Endothelial cell of umbilical vein (primary cell): ENCODE results near the gene PHF3. TPM values are rescaled to one million over a fixed set of nuclear protein-coding genes. Genes with fewer than 3 reads are reported as not detected.
"Not testable (repeated sequence)": the region's sequence is repeated elsewhere in the genome, so short reads cannot be mapped to it uniquely, and the experiment has no call there.

Experiments
- BruUV-seq: library from RNA; stranded (reverse); fragments of 400-500 nt; replicated peaks from 2 replicates; lab custom pipeline; 2021; lab: Mats Ljungman, UMichigan
- CTCF ChIA-PET: fragments of 300-600, 350-600 bp; sonication (Branson Sonifier 250); formaldehyde crosslinking; loops from one replicate; lab custom pipeline; 2021; ENCODE audit warnings: antibody characterized with exemption, inconsistent platforms; lab: Charles Lee
- POLR2A ChIA-PET: fragments of 300-600, 350-600 bp; sonication (Branson Sonifier 250); formaldehyde crosslinking; loops from one replicate; lab custom pipeline; 2021; ENCODE audit warnings: antibody characterized with exemption, inconsistent platforms; lab: Charles Lee
- DNase-seq: peaks from one replicate; pipeline ENCODE4 v3.0.0-alpha.2; 2011; ENCODE audit warnings: low read depth, low spot score
- FAIRE-seq: peaks from 2 replicates; lab custom pipeline; 2011; peaks lifted over from hg19 to GRCh38; lab: Jason Lieb, UNC
- H2AFZ ChIP-seq: 2 replicates; pipeline ENCODE4 v1.6.0; 2012; ENCODE audit warnings: low read depth, low read length, control low read depth, inconsistent platforms
- H3K27ac ChIP-seq: 2 replicates; pipeline ENCODE4 v1.5.1; 2011; ENCODE audit warnings: low read depth, mild to moderate bottlenecking, control low read depth, low read length, moderate library complexity; ENCODE audit not compliant: insufficient read depth
- H3K27me3 ChIP-seq, 2 experiments: 2 replicates each; pipeline versions ENCODE4 v1.6.0 to v1.6.1; 2011; ENCODE audit warnings: low read length in 2 of 2, mixed read lengths in 1 of 2; ENCODE audit not compliant: control insufficient read depth in 2 of 2, insufficient read depth in 2 of 2
- H3K36me3 ChIP-seq, 2 experiments: 2 replicates in 1 of 2; 3 replicates in 1 of 2; pipeline ENCODE4 v1.5.1; 2011; ENCODE audit warnings: low read length in 2 of 2, mild to moderate bottlenecking in 1 of 2, moderate library complexity in 1 of 2; ENCODE audit not compliant: control insufficient read depth in 2 of 2, insufficient read depth in 2 of 2; ENCODE audit errors: extremely low read depth in 1 of 2
- H3K4me1 ChIP-seq: 3 replicates; pipeline ENCODE4 v1.5.1; 2011; ENCODE audit warnings: mild to moderate bottlenecking, low read length; ENCODE audit not compliant: control insufficient read depth, insufficient read depth; ENCODE audit errors: extremely low read depth
- H3K4me2 ChIP-seq: 2 replicates; pipeline ENCODE4 v1.6.1; 2011; ENCODE audit warnings: low read length, control low read depth, mixed read lengths; ENCODE audit not compliant: insufficient read depth
- H3K4me3 ChIP-seq, 3 experiments: fragments of 200-600 bp in 1 of 3; sonication (generic), shearing (Covaris generic) in 1 of 3; replicated peaks in 1 of 3; 2 replicates each; pipeline ENCODE4 v1.5.1; 2011 to 2016; ENCODE audit warnings: control low read depth in 3 of 3, low read length in 3 of 3, mild to moderate bottlenecking in 2 of 3, inconsistent platforms in 1 of 3, low read depth in 1 of 3, moderate library complexity in 1 of 3; ENCODE audit not compliant: insufficient read depth in 1 of 3
- H3K79me2 ChIP-seq: 2 replicates; pipeline ENCODE4 v1.6.0; 2012; ENCODE audit warnings: low read length, inconsistent platforms; ENCODE audit not compliant: control insufficient read depth, insufficient read depth
- H3K9ac ChIP-seq: replicated peaks from 2 replicates; pipeline ENCODE3; 2011; ENCODE audit warnings: low read length, control low read depth; ENCODE audit not compliant: insufficient read depth; ENCODE audit errors: extremely low read depth
- H3K9me1 ChIP-seq: replicated peaks from 3 replicates; pipeline ENCODE4 v1.6.0; 2011; ENCODE audit warnings: mild to moderate bottlenecking, low read length; ENCODE audit not compliant: control insufficient read depth, insufficient read depth; ENCODE audit errors: extremely low read depth
- H3K9me3 ChIP-seq: replicated peaks from 2 replicates; pipeline ENCODE4 v1.5.1; 2012; ENCODE audit warnings: low read length, inconsistent platforms; ENCODE audit not compliant: control insufficient read depth, insufficient read depth
- H4K20me1 ChIP-seq: replicated peaks from 2 replicates; pipeline ENCODE3; 2011; ENCODE audit warnings: mild to moderate bottlenecking, low read length; ENCODE audit not compliant: control insufficient read depth, insufficient read depth; ENCODE audit errors: extremely low read depth
- EZH2 ChIP-seq: IDR thresholded peaks from 2 replicates; pipeline ENCODE4 v1.6.1; 2012; ENCODE audit warnings: borderline replicate concordance, low read depth, mild to moderate bottlenecking, moderate library complexity, low read length, inconsistent platforms; ENCODE audit not compliant: severe bottlenecking
- FOS ChIP-seq: IDR thresholded peaks from 2 replicates; pipeline ENCODE4 v1.6.1; 2011; ENCODE audit warnings: mild to moderate bottlenecking, low read length, moderate library complexity, borderline replicate concordance; ENCODE audit not compliant: insufficient read depth
- GATA2 ChIP-seq: IDR thresholded peaks from 2 replicates; pipeline ENCODE4 v1.7.0; 2011; ENCODE audit warnings: low read depth, mild to moderate bottlenecking, moderate library complexity, mixed read lengths, low read length; ENCODE audit not compliant: insufficient read length, insufficient read depth
- JUN ChIP-seq: IDR thresholded peaks from 2 replicates; pipeline ENCODE4 v1.6.1; 2011; ENCODE audit warnings: borderline replicate concordance, low read depth; ENCODE audit not compliant: insufficient read length, insufficient read depth
- MYC ChIP-seq: IDR thresholded peaks from one replicate; pipeline ENCODE4 v1.6.1; 2011; ENCODE audit warnings: mild to moderate bottlenecking, low read depth, low read length
- POLR2A ChIP-seq: IDR thresholded peaks from 2 replicates; pipeline ENCODE4 v1.6.1; 2012; ENCODE audit warnings: low read depth, mild to moderate bottlenecking, control low read depth, low read length
- POLR2AphosphoS5 ChIP-seq: IDR thresholded peaks from 2 replicates; pipeline ENCODE4 v1.6.1; 2012; ENCODE audit warnings: low read depth, mild to moderate bottlenecking, control low read depth, low read length, moderate library complexity; ENCODE audit not compliant: insufficient read depth
- dilution Hi-C: fragments of 300-500 bp; cut with MboI; formaldehyde crosslinking; loops from one replicate; pipeline ENCODE4 v1.15.0; 2019; ENCODE audit warnings: low sequenced_read_pairs; ENCODE audit not compliant: extremely low pct_ligation_motif_present
- intact Hi-C: fragments of 100-400 bp; cut with micrococcal nuclease; formaldehyde crosslinking; loops from one replicate; pipeline ENCODE4 v1.10.0; 2022
- polyA plus RNA-seq, 4 experiments: library from polyadenylated mRNA; depleted of rRNA in 3 of 4; stranded (reverse) in 3 of 4; unstranded in 1 of 4; fragments of >200 nt; gene quantifications; 2 replicates each; pipeline versions ENCODE4 v1.2.1 to v1.2.3, GENCODE V29; 2011 to 2012; ENCODE audit warnings: missing spikeins in 1 of 4
- total RNA-seq: library from RNA; stranded (reverse); gene quantifications from 2 replicates; pipeline ENCODE4 v1.2.3, GENCODE V29; 2021
- TF ChIP-seq, protein P1 (sequence below), 2 donors: IDR thresholded peaks; 1 replicate in 1 of 2; 2 replicates in 1 of 2; pipeline ENCODE4 v1.5.1; 2011; ENCODE audit warnings: low read length in 2 of 2, mild to moderate bottlenecking in 2 of 2, moderate library complexity in 2 of 2, control low read depth in 1 of 2, inconsistent platforms in 1 of 2, low read depth in 1 of 2; ENCODE audit not compliant: insufficient read depth in 1 of 2; ENCODE audit errors: extremely low read depth in 1 of 2
- TF ChIP-seq, protein P2 (sequence below): IDR thresholded peaks from 2 replicates; pipeline ENCODE4 v1.6.1; 2011; ENCODE audit not compliant: insufficient read depth, insufficient read length

Gene PHF3
- total and polyA plus RNA-seq, 2 donors (not counting 3 experiments of a cell fraction or from before 2014, with no cell fraction given), result 4.6 to 29.6 TPM

DNA sequence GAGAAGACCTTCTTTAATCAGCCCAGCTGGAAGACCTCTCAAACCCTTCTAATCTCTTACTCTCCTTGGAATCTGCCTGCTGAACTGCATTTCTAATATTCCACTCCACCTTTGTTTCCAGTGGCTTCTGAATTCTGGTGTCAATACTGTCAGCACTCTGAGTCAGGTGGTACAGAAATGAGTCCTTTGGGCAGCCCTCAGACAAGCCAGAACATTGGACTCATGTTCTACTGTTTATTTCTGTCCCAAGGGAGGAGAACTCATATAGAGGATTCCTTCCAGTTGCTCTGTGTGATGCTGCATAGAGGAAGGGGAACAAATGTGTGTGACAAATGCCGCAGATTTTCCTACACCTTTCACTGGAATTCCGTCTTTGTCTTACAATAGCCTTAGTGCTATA, 114.8 kb downstream of the PHF3 start:
- TF ChIP-seq JUN, result no peak
- TF ChIP-seq, protein P1, sequence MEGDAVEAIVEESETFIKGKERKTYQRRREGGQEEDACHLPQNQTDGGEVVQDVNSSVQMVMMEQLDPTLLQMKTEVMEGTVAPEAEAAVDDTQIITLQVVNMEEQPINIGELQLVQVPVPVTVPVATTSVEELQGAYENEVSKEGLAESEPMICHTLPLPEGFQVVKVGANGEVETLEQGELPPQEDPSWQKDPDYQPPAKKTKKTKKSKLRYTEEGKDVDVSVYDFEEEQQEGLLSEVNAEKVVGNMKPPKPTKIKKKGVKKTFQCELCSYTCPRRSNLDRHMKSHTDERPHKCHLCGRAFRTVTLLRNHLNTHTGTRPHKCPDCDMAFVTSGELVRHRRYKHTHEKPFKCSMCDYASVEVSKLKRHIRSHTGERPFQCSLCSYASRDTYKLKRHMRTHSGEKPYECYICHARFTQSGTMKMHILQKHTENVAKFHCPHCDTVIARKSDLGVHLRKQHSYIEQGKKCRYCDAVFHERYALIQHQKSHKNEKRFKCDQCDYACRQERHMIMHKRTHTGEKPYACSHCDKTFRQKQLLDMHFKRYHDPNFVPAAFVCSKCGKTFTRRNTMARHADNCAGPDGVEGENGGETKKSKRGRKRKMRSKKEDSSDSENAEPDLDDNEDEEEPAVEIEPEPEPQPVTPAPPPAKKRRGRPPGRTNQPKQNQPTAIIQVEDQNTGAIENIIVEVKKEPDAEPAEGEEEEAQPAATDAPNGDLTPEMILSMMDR (IDR thresholded peaks at IDR 0.05; ENCODE audit: extremely low read depth in 1 of 2, insufficient read depth in 1 of 2, low read depth in 1 of 2, low read length in 2 of 2), result no peak
- TF ChIP-seq GATA2, result no peak
- TF ChIP-seq POLR2A, result no peak
- TF ChIP-seq, protein P2, sequence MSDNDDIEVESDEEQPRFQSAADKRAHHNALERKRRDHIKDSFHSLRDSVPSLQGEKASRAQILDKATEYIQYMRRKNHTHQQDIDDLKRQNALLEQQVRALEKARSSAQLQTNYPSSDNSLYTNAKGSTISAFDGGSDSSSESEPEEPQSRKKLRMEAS, result no peak
- TF ChIP-seq FOS, result no peak
- no peak for TF ChIP-seq POLR2AphosphoS5
- no peak for TF ChIP-seq MYC
- TF ChIP-seq EZH2, result no peak
- no peak overlapping the region for H3K4me3 ChIP-seq
- H3K27me3 ChIP-seq, result no peaks in the 10 kb centered on the region
- FAIRE-seq (no peak), DNase-seq (no peak)
- H4K20me1 ChIP-seq, result no peaks in the 10 kb centered on the region
- no TSS peak for BruUV-seq
- no peaks in the 10 kb centered on the region for H3K36me3 ChIP-seq
- ChIA-PET CTCF (interaction anchor here (1.2 to 2.0 kb wide), 3 partner anchors 12 to 152 kb away, joined by 3 to 9 read pairs (median 7); no protein-coding TSS in a partner anchor), POLR2A (no interaction called here)
- dilution Hi-C loops, result no loop called here
- H3K79me2 ChIP-seq, result no peaks in the 10 kb centered on the region
- H2AFZ ChIP-seq, result no peak overlapping the region
- no peaks in the 10 kb centered on the region for H3K9me3 ChIP-seq
- no peak overlapping the region for H3K27ac ChIP-seq
- no peak overlapping the region for H3K9ac ChIP-seq
- H3K4me2 ChIP-seq, result no peak overlapping the region
- intact Hi-C loops, result no loop called here
- no peaks in the 10 kb centered on the region for H3K4me1 ChIP-seq
- no peaks in the 10 kb centered on the region for H3K9me1 ChIP-seq

DNA sequence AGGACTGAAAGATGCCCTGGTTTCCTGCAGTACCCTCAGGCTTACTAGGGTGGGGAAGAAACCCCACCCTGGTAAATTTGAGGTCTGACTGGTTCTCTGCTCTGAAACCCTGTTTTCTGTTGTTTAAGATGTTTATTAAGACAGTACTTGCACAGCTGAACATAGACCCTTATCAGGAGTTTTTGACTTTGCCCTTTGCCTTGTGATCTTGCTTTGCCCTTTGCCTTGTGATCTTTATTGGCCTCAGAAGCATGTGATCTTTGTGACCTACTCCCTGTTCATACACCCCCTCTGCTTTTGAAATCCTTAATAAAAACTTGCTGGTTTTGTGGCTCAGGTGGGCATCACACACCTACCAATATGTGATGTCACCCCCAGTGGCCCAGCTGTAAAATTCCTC, 121.7 kb downstream of the PHF3 start:
- dilution Hi-C loops, H3K36me3 ChIP-seq, DNase-seq, FAIRE-seq, H3K4me2 ChIP-seq, intact Hi-C loops, H3K4me1 ChIP-seq, BruUV-seq, H3K27me3 ChIP-seq, H3K79me2 ChIP-seq, H4K20me1 ChIP-seq, H2AFZ ChIP-seq, H3K27ac ChIP-seq, H3K9ac ChIP-seq, H3K4me3 ChIP-seq, H3K9me1 ChIP-seq, H3K9me3 ChIP-seq, POLR2A ChIA-PET: not testable (repeated sequence)
- CTCF ChIA-PET, result interaction anchor here (6.9 kb wide), 1 partner anchor 159 kb away, joined by 61 read pairs; no protein-coding TSS in a partner anchor
